WI38 (cell line): ENCODE data around the gene SNPH.

Experiments used
- H3K4me3 ChIP-seq: 2 replicates; pipeline ENCODE4 v1.5.1; 2011; ENCODE audit warnings: low read depth, mild to moderate bottlenecking, control low read depth, low read length
- CTCF ChIP-seq: IDR thresholded peaks from 2 replicates; pipeline ENCODE4 v1.5.1; 2012; ENCODE audit warnings: low read depth, mild to moderate bottlenecking, control low read depth, low read length

SNPH gene

GRCh38 chr20:1293641-1294379 lies 27.7 kb downstream of the SNPH start:
- no peak overlapping the region for H3K4me3 ChIP-seq
- TF ChIP-seq CTCF: no peak

GRCh38 chr20:1294497-1294896 lies 28.4 kb downstream of the SNPH start:
- no peak overlapping the region for H3K4me3 ChIP-seq
- no peak for TF ChIP-seq CTCF

- TF ChIP-seq CTCF: no peak
Observed at GRCh38 chr20:1295276-1295930, 29.3 kb downstream of the SNPH start.

GRCh38 chr20:1296117-1296610 lies 30.1 kb downstream of the SNPH start:
- TF ChIP-seq CTCF: no peak
- no peak overlapping the region for H3K4me3 ChIP-seq

More at GRCh38 chr20:1295276-1295930, 29.3 kb downstream of the SNPH start:
- no peak overlapping the region for H3K4me3 ChIP-seq

- no peak for TF ChIP-seq CTCF
Observed at GRCh38 chr20:1296922-1297321, 30.8 kb downstream of the SNPH start.

GRCh38 chr20:1297486-1297885 lies 31.4 kb downstream of the SNPH start:
- no peak overlapping the region for H3K4me3 ChIP-seq
- TF ChIP-seq CTCF: no peak

More at GRCh38 chr20:1296922-1297321, 30.8 kb downstream of the SNPH start:
- no peak overlapping the region for H3K4me3 ChIP-seq

GRCh38 chr20:1298166-1298565 lies 32.1 kb downstream of the SNPH start:
- no peak for TF ChIP-seq CTCF
- H3K4me3 ChIP-seq: no peak overlapping the region
